NB4 (cell line): ENCODE measurements around the gene TWF1.

Experiments used
- CTCF ChIP-seq: IDR thresholded peaks from one replicate; pipeline ENCODE4 v1.5.1; 2012; ENCODE audit warnings: low read depth, low read length
- MYC ChIP-seq: IDR thresholded peaks from 2 replicates; pipeline ENCODE4 v1.6.1; 2011; ENCODE audit warnings: low read depth, low read length
- POLR2A ChIP-seq: IDR thresholded peaks from 2 replicates; pipeline ENCODE4 v1.6.1; 2011; ENCODE audit warnings: mild to moderate bottlenecking; ENCODE audit not compliant: insufficient read length; ENCODE audit errors: extremely low read depth
- TF ChIP-seq, protein P1 (sequence below): IDR thresholded peaks from 2 replicates; pipeline ENCODE4 v1.6.1; 2011; ENCODE audit warnings: low read depth, low read length

DNA sequence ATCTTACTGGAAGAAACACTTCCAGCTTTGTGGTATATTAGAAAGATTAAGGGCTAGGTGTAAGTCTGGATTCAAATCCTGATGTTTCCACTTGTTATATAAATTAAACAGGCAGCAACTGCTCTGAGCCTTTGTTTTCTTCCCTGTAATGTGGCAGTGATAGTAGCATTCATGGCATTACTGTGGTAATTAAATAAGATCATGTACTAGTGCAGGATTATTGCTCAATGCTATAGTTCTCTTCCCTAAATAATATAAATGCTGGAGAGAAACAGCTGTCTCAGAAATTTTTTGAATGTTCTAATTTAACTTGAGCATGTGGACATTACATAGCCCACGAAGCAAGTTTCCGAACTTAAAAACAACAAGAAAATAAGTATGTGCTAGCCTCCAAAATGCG is 35.1 kb upstream of the TWF1 start:
- TF ChIP-seq CTCF (no peak), POLR2A (no peak), MYC (no peak)
- TF ChIP-seq, protein P1, sequence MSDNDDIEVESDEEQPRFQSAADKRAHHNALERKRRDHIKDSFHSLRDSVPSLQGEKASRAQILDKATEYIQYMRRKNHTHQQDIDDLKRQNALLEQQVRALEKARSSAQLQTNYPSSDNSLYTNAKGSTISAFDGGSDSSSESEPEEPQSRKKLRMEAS = no peak
